PFSK-1 (cell line): ENCODE data around the gene USP48.

Experiments
- FOXP2 ChIP-seq: optimal IDR thresholded peaks from 2 replicates; pipeline ENCODE3; 2011; ENCODE audit warnings: borderline replicate concordance, control low read depth, inconsistent platforms; ENCODE audit not compliant: insufficient read depth; ENCODE audit errors: extremely low read length, extremely low read depth
- POLR2AphosphoS5 ChIP-seq: IDR thresholded peaks from 2 replicates; pipeline ENCODE4 v1.6.1; 2012; ENCODE audit warnings: low read depth, mild to moderate bottlenecking, control low read depth, low read length, moderate library complexity
- SIN3A ChIP-seq: IDR thresholded peaks from 2 replicates; pipeline ENCODE4 v1.6.1; 2012; ENCODE audit warnings: mild to moderate bottlenecking, low read length, moderate library complexity, borderline replicate concordance; ENCODE audit not compliant: insufficient read depth
- TAF1 ChIP-seq: IDR thresholded peaks from 2 replicates; pipeline ENCODE4 v1.6.1; 2012; ENCODE audit warnings: low read length, control low read depth, borderline replicate concordance; ENCODE audit not compliant: insufficient read depth
- TF ChIP-seq, protein P1 (sequence below), 2 experiments: IDR thresholded peaks; 2 replicates each; pipeline versions ENCODE4 v1.6.1 to v1.8.0; 2011 to 2012; ENCODE audit warnings: low read depth in 2 of 2, low read length in 2 of 2, control low read depth in 1 of 2, inconsistent platforms in 1 of 2, mild to moderate bottlenecking in 1 of 2, moderate library complexity in 1 of 2; ENCODE audit not compliant: insufficient read depth in 1 of 2

USP48 gene

DNA sequence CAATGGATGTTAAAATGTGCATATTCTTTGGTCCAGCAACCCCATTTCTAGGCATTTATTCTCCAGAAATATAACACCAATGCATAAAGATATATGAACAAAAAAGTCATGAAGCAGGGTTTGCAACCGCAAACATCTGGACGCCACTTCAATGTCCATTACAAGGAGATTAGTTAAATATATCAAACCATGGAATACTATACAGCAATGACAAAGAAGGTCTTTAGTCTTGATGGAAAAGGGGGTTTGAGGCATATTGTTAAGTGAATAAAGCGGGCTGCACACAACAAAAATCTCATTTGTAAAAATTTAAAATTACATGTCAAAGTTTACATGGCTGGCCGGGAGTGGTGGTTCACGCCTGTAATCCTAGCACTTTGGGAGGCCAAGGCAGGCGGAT lies 145.4 kb downstream of the USP48 start:
- TF ChIP-seq SIN3A = no peak
- TF ChIP-seq, protein P1, sequence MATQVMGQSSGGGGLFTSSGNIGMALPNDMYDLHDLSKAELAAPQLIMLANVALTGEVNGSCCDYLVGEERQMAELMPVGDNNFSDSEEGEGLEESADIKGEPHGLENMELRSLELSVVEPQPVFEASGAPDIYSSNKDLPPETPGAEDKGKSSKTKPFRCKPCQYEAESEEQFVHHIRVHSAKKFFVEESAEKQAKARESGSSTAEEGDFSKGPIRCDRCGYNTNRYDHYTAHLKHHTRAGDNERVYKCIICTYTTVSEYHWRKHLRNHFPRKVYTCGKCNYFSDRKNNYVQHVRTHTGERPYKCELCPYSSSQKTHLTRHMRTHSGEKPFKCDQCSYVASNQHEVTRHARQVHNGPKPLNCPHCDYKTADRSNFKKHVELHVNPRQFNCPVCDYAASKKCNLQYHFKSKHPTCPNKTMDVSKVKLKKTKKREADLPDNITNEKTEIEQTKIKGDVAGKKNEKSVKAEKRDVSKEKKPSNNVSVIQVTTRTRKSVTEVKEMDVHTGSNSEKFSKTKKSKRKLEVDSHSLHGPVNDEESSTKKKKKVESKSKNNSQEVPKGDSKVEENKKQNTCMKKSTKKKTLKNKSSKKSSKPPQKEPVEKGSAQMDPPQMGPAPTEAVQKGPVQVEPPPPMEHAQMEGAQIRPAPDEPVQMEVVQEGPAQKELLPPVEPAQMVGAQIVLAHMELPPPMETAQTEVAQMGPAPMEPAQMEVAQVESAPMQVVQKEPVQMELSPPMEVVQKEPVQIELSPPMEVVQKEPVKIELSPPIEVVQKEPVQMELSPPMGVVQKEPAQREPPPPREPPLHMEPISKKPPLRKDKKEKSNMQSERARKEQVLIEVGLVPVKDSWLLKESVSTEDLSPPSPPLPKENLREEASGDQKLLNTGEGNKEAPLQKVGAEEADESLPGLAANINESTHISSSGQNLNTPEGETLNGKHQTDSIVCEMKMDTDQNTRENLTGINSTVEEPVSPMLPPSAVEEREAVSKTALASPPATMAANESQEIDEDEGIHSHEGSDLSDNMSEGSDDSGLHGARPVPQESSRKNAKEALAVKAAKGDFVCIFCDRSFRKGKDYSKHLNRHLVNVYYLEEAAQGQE (IDR thresholded peaks at IDR 0.05; ENCODE audit: insufficient read depth in 1 of 2, low read depth in 2 of 2, low read length in 2 of 2) = no peak
- TF ChIP-seq FOXP2 = no peak

DNA sequence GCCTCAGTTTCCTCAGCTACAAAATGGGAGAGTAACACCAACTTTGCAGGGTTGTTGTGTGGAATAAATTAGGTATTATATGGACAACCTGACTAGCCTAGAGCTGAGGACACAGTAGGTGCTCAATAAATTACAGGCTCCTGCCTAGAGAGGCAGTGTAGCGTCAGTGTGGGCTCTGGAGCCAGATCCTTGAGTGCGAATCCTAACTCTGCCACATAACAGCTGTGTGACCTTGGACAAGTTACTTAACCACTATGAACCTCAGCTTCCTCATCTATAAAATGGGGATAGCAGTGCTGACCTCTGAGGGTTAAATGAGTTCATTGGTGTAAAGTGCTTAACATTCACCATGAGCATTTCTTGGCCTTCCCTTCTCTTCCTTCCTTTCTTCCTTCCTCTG lies 146.9 kb downstream of the USP48 start:
- TF ChIP-seq, protein P1 (IDR thresholded peaks at IDR 0.05; ENCODE audit: insufficient read depth in 1 of 2, low read depth in 2 of 2, low read length in 2 of 2) = no peak
- no peak for TF ChIP-seq FOXP2

DNA sequence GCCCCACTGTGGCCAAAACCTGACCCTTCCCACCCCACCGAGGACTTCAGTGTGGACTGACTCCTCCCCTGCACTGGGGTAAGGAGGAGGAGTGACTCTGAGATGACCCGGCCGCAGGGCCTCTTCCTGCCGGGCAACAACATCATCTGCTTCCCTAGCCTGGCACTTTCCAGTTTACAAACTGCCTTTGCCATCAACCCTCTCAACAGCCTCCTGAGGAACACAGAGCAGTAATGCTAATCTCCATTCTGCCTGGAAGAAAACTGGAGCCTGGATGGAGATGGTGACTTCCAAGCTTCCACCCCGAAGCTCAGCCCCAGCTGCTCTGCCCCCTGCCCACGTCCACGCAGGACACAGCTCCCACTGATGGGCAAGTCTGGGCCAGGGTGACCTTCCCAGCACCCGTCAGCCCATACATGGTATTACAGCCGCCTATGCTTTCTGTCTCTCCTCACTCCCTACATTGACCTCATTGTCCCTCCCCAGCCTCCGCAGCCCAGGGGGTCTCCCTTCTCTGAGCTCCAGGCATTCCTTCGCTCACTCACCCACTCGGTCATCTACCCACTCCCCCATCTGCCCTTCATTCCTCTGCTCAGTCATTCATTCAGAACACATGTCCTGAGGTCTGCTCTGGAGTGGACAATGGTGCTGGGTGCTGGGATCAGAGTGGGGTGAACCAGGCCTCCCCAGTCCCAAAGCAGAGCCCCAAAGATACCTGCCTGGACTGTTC lies 148.0 kb downstream of the USP48 start:
- no peak for TF ChIP-seq SIN3A
- TF ChIP-seq, protein P1 (IDR thresholded peaks at IDR 0.05; ENCODE audit: insufficient read depth in 1 of 2, low read depth in 2 of 2, low read length in 2 of 2) = no peak
- no peak for TF ChIP-seq POLR2AphosphoS5
- TF ChIP-seq FOXP2 = no peak
- TF ChIP-seq TAF1 = no peak

DNA sequence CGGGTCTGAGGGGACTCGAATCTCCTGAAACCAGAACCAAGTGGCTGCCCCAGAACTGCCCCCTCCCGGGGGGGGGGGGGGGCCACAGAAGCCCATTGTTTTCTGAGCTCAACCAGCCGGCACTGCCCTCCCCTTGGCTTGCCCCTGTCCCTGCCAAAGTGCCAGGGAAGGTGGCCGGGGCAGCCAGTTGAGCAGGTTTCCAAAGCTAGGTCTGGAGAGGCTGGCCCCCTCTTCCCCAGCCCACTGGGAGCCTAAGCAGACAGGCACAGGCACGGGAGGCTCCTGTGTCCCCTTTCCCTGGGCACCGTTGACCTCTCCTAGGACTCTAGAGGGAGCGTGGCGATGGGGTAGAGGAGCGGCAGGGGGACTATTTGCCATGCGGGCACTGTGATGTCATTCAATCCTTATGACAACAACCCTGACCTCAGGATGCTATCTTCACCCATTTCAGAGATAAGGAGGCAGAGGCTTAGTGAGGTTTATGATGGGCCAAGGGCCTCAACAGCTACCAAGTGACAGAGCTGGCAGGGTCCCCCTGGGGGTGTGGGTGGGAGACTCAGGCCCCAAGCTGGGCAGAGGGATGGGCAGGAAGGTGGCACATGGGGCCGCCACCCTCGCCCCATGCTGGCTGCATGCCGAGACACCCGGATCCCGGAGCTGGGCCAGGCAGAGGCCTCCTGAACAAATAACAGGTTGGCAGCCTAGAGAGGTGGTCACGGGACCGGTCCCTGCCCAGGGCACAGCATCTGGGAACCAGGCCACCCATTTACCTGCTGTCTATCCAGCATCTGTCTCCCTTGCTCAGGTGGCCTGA lies 148.8 kb downstream of the USP48 start:
- TF ChIP-seq FOXP2 (no peak), TAF1 (no peak), POLR2AphosphoS5 (no peak), SIN3A (no peak)
- TF ChIP-seq, protein P1 (IDR thresholded peaks at IDR 0.05; ENCODE audit: insufficient read depth in 1 of 2, low read depth in 2 of 2, low read length in 2 of 2) = no peak
